Stimulated activated CD8-positive, alpha-beta memory T cell treated with anti-CD3 and anti-CD28 coated beads, Interleukin-15, amount 100 ng/mL, for 48 hours (primary cell): ENCODE results near the gene ZSCAN16.

Experiments used
- DNase-seq, 2 donors: peaks; one replicate each; pipeline ENCODE4 v3.0.0-alpha.2; 2020; ENCODE audit warnings: low read depth in 2 of 2

ZSCAN16 gene

GRCh38 chr6:28172006-28172405 lies 47.6 kb downstream of the ZSCAN16 start:
- no peak for DNase-seq

DNA sequence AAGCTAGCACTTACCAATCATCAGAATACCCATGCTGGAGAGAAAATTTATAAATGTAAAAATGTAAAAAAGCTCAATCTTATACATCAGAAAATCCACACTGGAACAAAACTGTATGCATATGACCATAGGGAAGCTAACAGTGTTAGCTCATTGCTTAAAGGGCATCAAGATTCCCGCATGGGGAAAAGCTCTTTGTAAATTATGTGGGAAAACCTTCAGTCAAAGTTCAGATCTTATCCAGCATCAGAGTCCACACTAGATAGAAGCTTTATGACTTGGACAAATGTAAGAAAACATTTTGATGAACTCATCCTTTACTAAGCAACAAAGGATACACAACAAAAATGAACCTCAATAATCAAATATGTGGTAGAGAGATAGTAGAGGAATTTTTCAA lies 52.0 kb downstream of the ZSCAN16 start:
- no peak for DNase-seq
